BLaER1 (cell line): ENCODE measurements around the gene ERF.
"Not testable (repeated sequence)": the region's sequence is repeated elsewhere in the genome, so short reads cannot be mapped to it uniquely, and the experiment has no call there.

Experiments
- H3K27ac ChIP-seq: shearing (Covaris generic); formaldehyde crosslinking; 2 replicates; pipeline ENCODE4 v1.8.1; 2022
- H3K27me3 ChIP-seq: shearing (Covaris generic); formaldehyde crosslinking; 2 replicates; pipeline ENCODE4 v1.8.1; 2022
- H3K36me3 ChIP-seq: shearing (Covaris generic); formaldehyde crosslinking; 2 replicates; pipeline ENCODE4 v1.8.1; 2022
- H3K4me1 ChIP-seq: shearing (Covaris generic); formaldehyde crosslinking; 2 replicates; pipeline ENCODE4 v1.8.1; 2022
- H3K4me2 ChIP-seq: shearing (Covaris generic); formaldehyde crosslinking; 2 replicates; pipeline ENCODE4 v1.8.1; 2022
- H3K4me3 ChIP-seq: shearing (Covaris generic); formaldehyde crosslinking; 2 replicates; pipeline ENCODE4 v1.8.1; 2022
- H3K9ac ChIP-seq: shearing (Covaris generic); formaldehyde crosslinking; 2 replicates; pipeline ENCODE4 v1.8.1; 2022
- H3K9me3 ChIP-seq: shearing (Covaris generic); formaldehyde crosslinking; 2 replicates; pipeline ENCODE4 v1.8.1; 2022
- H4K20me1 ChIP-seq: shearing (Covaris generic); formaldehyde crosslinking; 2 replicates; pipeline ENCODE4 v1.8.1; 2022
- Cebpa-rat ChIP-seq: shearing (Covaris generic); IDR thresholded peaks from 2 replicates; pipeline ENCODE4 v1.8.1; 2022

Gene ERF

GRCh38 chr19:42270346-42271044 lies 15.6 kb upstream of the ERF start:
- H3K27ac ChIP-seq = peak overlapping the region; percentile 90
- no peak for TF ChIP-seq Cebpa-rat

GRCh38 chr19:42269478-42270345 lies 14.8 kb upstream of the ERF start:
- peaks cover 34% of the 10 kb centered on the region for H3K36me3 ChIP-seq
- peak overlapping the region; percentile 72 for H3K4me3 ChIP-seq
- no peaks in the 10 kb centered on the region for H3K9me3 ChIP-seq
- peak overlapping the region; percentile 89 for H3K9ac ChIP-seq
- H3K4me1 ChIP-seq = peaks cover 49% of the 10 kb centered on the region
- no peaks in the 10 kb centered on the region for H4K20me1 ChIP-seq
- peak overlapping the region; percentile 90 for H3K27ac ChIP-seq
- no peak for TF ChIP-seq Cebpa-rat
- H3K27me3 ChIP-seq = no peaks in the 10 kb centered on the region
- H3K4me2 ChIP-seq = peak overlapping the region; percentile 99

More at GRCh38 chr19:42270346-42271044, 15.6 kb upstream of the ERF start:
- peaks cover 56% of the 10 kb centered on the region for H3K4me1 ChIP-seq
- H3K27me3 ChIP-seq = no peaks in the 10 kb centered on the region
- peak overlapping the region; percentile 99 for H3K4me2 ChIP-seq
- H3K4me3 ChIP-seq = peak overlapping the region; percentile 72
- H3K9me3 ChIP-seq = no peaks in the 10 kb centered on the region
- peaks cover 7% of the 10 kb centered on the region; the same call in 1 of the 2 replicates for H4K20me1 ChIP-seq
- H3K9ac ChIP-seq = peak overlapping the region; percentile 89
- peaks cover 42% of the 10 kb centered on the region for H3K36me3 ChIP-seq

- H3K27me3 ChIP-seq = no peaks in the 10 kb centered on the region
- H4K20me1 ChIP-seq = no peaks in the 10 kb centered on the region
- H3K36me3 ChIP-seq = peaks cover 26% of the 10 kb centered on the region
- H3K9me3 ChIP-seq = no peaks in the 10 kb centered on the region
- peak within 1 kb of the TSS; percentile 98 for H3K9ac ChIP-seq
- peak within 1 kb of the TSS; percentile 99 for H3K4me2 ChIP-seq
- no peak for TF ChIP-seq Cebpa-rat
- peak within 1 kb of the TSS; percentile 99 for H3K27ac ChIP-seq
- H3K4me1 ChIP-seq = peaks cover 45% of the 10 kb centered on the region
- H3K4me3 ChIP-seq = peak within 1 kb of the TSS; percentile 72
Measured at GRCh38 chr19:42268704-42269477, 14.0 kb upstream of the ERF start, which contains the start of gene CIC. CIC (plus strand) TSS chr19:42269252; CDS start chr19:42271784, 2,532 bp downstream.

GRCh38 chr19:42268142-42268703 lies 13.3 kb upstream of the ERF start:
- Histone ChIP-seq H3K9ac (peak overlapping the region; percentile 98), H3K4me2 (peak overlapping the region; percentile 96), H3K36me3 (peaks cover 19% of the 10 kb centered on the region), H3K9me3 (no peaks in the 10 kb centered on the region), H3K4me3 (peak overlapping the region; percentile 71), H3K27me3 (no peaks in the 10 kb centered on the region), H4K20me1 (no peaks in the 10 kb centered on the region), H3K4me1 (peaks cover 47% of the 10 kb centered on the region), H3K27ac (peak overlapping the region; percentile 99)
- TF ChIP-seq Cebpa-rat = no peak

- Histone ChIP-seq H3K4me3 (peak overlapping the region; percentile 71), H3K4me2 (peak overlapping the region; percentile 96), H3K9ac (peak overlapping the region; percentile 98), H3K27ac (peak overlapping the region; percentile 99), H3K9me3 (no peaks in the 10 kb centered on the region), H4K20me1 (no peaks in the 10 kb centered on the region), H3K36me3 (peaks cover 14% of the 10 kb centered on the region), H3K27me3 (no peaks in the 10 kb centered on the region), H3K4me1 (peaks cover 47% of the 10 kb centered on the region)
- TF ChIP-seq Cebpa-rat = no peak
Measured at GRCh38 chr19:42267644-42268141, 12.8 kb upstream of the ERF start.

GRCh38 chr19:42266928-42267603 lies 12.1 kb upstream of the ERF start:
- H3K9me3 ChIP-seq, H3K4me3 ChIP-seq: not testable (repeated sequence)

GRCh38 chr19:42266105-42266504 lies 11.2 kb upstream of the ERF start:
- not testable (repeated sequence) for H3K4me3 ChIP-seq, H4K20me1 ChIP-seq, H3K9ac ChIP-seq, H3K9me3 ChIP-seq, H3K4me2 ChIP-seq, H3K36me3 ChIP-seq, H3K27me3 ChIP-seq, H3K27ac ChIP-seq
- H3K4me1 ChIP-seq = peaks cover 37% of the 10 kb centered on the region

More at GRCh38 chr19:42266928-42267603, 12.1 kb upstream of the ERF start:
- Histone ChIP-seq H3K4me2 (peak overlapping the region; percentile 96), H3K9ac (peak overlapping the region; percentile 98), H3K4me1 (peaks cover 47% of the 10 kb centered on the region)
- H3K27ac ChIP-seq, H4K20me1 ChIP-seq, H3K36me3 ChIP-seq, H3K27me3 ChIP-seq: not testable (repeated sequence)

- H3K4me1 ChIP-seq = peaks cover 17% of the 10 kb centered on the region
- H3K27ac ChIP-seq = no peak overlapping the region
- H3K4me3 ChIP-seq = no peak overlapping the region
- no peaks in the 10 kb centered on the region for H3K36me3 ChIP-seq
- no peak overlapping the region for H3K4me2 ChIP-seq
- no peaks in the 10 kb centered on the region for H4K20me1 ChIP-seq
- H3K9ac ChIP-seq = no peak overlapping the region
- H3K27me3 ChIP-seq = no peaks in the 10 kb centered on the region
- H3K9me3 ChIP-seq = no peaks in the 10 kb centered on the region
- no peak for TF ChIP-seq Cebpa-rat
Measured at GRCh38 chr19:42261763-42262162, 6.8 kb upstream of the ERF start.

GRCh38 chr19:42257842-42258241 lies 2.9 kb upstream of the ERF start:
- H3K27me3 ChIP-seq, H4K20me1 ChIP-seq, H3K9ac ChIP-seq, H3K36me3 ChIP-seq, H3K4me3 ChIP-seq, H3K27ac ChIP-seq, H3K4me2 ChIP-seq, H3K9me3 ChIP-seq: not testable (repeated sequence)
- peaks cover 23% of the 10 kb centered on the region for H3K4me1 ChIP-seq
